Karpas-422 (cell line): ENCODE measurements around the gene FAM200B. TPM values are rescaled to one million over a fixed set of nuclear protein-coding genes. Genes with fewer than 3 reads are reported as not detected.
"Not testable (repeated sequence)": the region's sequence is repeated elsewhere in the genome, so short reads cannot be mapped to it uniquely, and the experiment has no call there.

Experiments used
- DNase-seq: peaks from one replicate; pipeline ENCODE4 v3.0.0-alpha.2; 2015
- H2AFZ ChIP-seq: fragments of 200-600 bp; sonication (generic); 2 replicates; pipeline ENCODE4 v1.6.1; 2014; ENCODE audit warnings: antibody characterized with exemption, low read length, mixed read lengths
- H3K27ac ChIP-seq: fragments of 200-600 bp; sonication (generic); 2 replicates; pipeline ENCODE4 v1.5.1; 2014; ENCODE audit warnings: mild to moderate bottlenecking, low read length, moderate library complexity
- H3K27me3 ChIP-seq: fragments of 200-600 bp; sonication (generic); 2 replicates; pipeline ENCODE4 v1.6.1; 2014; ENCODE audit warnings: low read length, mixed read lengths
- H3K36me3 ChIP-seq: fragments of 200-600 bp; sonication (generic); 2 replicates; pipeline ENCODE4 v1.6.1; 2014; ENCODE audit warnings: low read length, mixed read lengths; ENCODE audit not compliant: insufficient read depth
- H3K4me1 ChIP-seq: fragments of 200-600 bp; sonication (generic); 2 replicates; pipeline ENCODE4 v1.6.1; 2014; ENCODE audit warnings: mild to moderate bottlenecking, low read length, mixed read lengths
- H3K4me2 ChIP-seq: fragments of 200-600 bp; sonication (generic); 2 replicates; pipeline ENCODE4 v1.6.1; 2014; ENCODE audit warnings: low read length, low read depth, mild to moderate bottlenecking; ENCODE audit not compliant: poor library complexity, severe bottlenecking
- H3K4me3 ChIP-seq: fragments of 200-600 bp; sonication (generic); 2 replicates; pipeline ENCODE4 v1.5.1; 2014; ENCODE audit warnings: mild to moderate bottlenecking, antibody characterized with exemption, low read length, mixed read lengths
- H3K79me2 ChIP-seq: fragments of 200-600 bp; sonication (generic); 2 replicates; pipeline ENCODE4 v1.6.1; 2014; ENCODE audit warnings: mild to moderate bottlenecking, low read length, mixed read lengths
- H3K9ac ChIP-seq: fragments of 200-600 bp; sonication (generic); 2 replicates; pipeline ENCODE4 v1.6.0; 2014; ENCODE audit warnings: low read length
- H3K9me2 ChIP-seq: fragments of 200-600 bp; sonication (generic), shearing (Covaris generic); replicated peaks from 2 replicates; pipeline ENCODE4 v1.6.0; 2014; ENCODE audit warnings: mild to moderate bottlenecking, low read length, moderate library complexity; ENCODE audit not compliant: insufficient read depth
- H3K9me3 ChIP-seq: fragments of 300-700, 200-600 bp; sonication (generic); 2 replicates; pipeline ENCODE4 v1.6.1; 2014; ENCODE audit warnings: low read length, mixed read lengths
- H4K20me1 ChIP-seq: fragments of 200-600 bp; sonication (generic); 2 replicates; pipeline ENCODE4 v1.6.1; 2014; ENCODE audit warnings: mild to moderate bottlenecking, antibody characterized with exemption, low read length, low read depth; ENCODE audit not compliant: insufficient read depth
- total RNA-seq: library from RNA; depleted of rRNA; stranded (reverse); fragments of >200 nt; shearing (Covaris generic); gene quantifications from 2 replicates; pipeline ENCODE4 v1.2.3, GENCODE V29; 2014; ENCODE audit warnings: low replicate concordance

The FAM200B gene
- total RNA-seq, 1 experiment from 2014 or later: 18.3 TPM

DNA sequence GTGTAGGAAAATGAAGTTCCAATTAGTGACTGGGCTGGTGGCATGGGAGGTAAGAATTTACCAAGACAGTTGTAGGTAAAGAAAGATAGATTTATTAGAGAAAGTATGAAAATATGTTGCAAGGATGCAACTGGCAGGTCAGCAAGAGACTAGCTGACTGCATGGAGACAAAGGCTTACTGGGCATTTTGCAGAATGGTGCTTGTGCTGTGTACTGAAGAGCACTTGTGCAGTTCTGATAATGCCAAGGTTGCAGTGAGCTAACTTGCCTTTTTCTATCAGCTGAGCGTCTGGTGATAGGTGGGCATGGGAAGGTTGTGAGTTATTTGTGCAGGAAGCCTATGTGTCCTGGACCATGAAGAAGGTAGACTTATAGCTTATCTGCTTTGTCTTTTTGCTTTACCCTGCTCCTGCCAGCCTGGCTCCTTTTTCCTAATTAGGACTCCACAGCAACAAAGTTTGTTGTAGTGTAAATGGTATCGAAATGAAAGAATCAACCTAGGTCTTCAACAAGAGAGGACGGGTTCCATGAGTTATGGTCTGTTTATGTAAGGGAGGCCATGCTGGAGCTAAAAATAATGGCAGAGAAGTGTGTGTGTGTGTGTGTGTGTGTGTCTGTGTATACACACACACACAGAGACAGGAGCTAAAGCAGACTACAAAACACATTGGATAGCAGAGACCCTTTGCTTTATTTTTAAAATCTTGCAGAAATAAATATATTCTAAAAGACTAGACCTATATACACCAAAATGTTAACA, 36.2 kb downstream of the FAM200B start:
- no peaks in the 10 kb centered on the region for H3K79me2 ChIP-seq
- H3K9me3 ChIP-seq: no peaks in the 10 kb centered on the region
- no peaks in the 10 kb centered on the region for H4K20me1 ChIP-seq
- H3K9me2 ChIP-seq: no peaks in the 10 kb centered on the region
- H3K9ac ChIP-seq: no peak overlapping the region
- H3K4me2 ChIP-seq: no peak overlapping the region
- H2AFZ ChIP-seq: no peak overlapping the region
- H3K36me3 ChIP-seq: no peaks in the 10 kb centered on the region
- no peak overlapping the region for H3K27ac ChIP-seq
- H3K4me3 ChIP-seq: no peak overlapping the region
- H3K4me1 ChIP-seq: no peaks in the 10 kb centered on the region
- no peaks in the 10 kb centered on the region for H3K27me3 ChIP-seq
- no peak for DNase-seq

DNA sequence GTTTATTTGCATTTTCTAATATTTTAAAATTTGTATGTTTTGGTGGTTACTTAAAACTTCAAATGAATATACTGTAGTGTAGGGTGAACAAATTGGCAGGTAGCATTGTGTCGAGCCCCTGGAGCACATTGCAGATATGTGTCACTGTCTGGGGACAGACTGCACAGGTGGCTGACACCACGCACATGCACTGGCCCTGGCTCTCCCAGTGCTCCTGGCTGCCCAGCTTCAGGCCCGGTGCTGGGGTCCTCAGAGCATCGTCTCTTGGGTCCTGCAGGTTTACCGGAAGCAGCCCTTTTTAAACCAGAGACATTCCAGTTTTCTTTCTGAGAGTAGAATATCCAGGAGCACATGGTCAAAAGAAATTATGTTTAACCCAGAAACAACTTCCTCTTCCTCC, 36.8 kb downstream of the FAM200B start:
- 0 out of 2 replicates have a peak overlapping the region, but pooled peaks have one; percentile 5 for H2AFZ ChIP-seq
- H3K79me2 ChIP-seq: no peaks in the 10 kb centered on the region
- H3K9me3 ChIP-seq: no peaks in the 10 kb centered on the region
- no peak overlapping the region for H3K4me2 ChIP-seq
- H3K9me2 ChIP-seq: no peaks in the 10 kb centered on the region
- H3K36me3 ChIP-seq: no peaks in the 10 kb centered on the region
- no peaks in the 10 kb centered on the region for H4K20me1 ChIP-seq
- no peaks in the 10 kb centered on the region for H3K4me1 ChIP-seq
- no peak overlapping the region for H3K9ac ChIP-seq
- H3K27ac ChIP-seq: no peak overlapping the region
- no peaks in the 10 kb centered on the region for H3K27me3 ChIP-seq
- no peak for DNase-seq
- H3K4me3 ChIP-seq: no peak overlapping the region

DNA sequence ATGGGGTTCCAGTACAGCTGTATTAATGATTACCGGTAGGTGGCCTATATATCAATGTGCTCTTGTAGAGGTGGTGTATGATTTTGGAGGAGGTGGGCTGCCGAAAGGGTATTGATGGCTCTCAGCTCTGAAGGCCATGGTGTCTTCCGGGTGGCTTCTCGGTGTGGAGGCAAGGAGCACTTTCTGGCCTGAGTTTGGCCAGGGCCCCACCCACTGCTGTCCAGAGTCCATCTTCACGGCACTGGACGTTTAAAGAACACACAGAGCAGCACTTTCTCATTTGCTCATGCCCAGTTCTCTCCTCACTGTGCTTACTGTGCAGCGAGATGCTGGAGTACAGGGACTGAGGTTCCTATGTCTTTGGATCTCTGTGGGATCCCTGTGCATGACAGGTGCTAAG, 37.3 kb downstream of the FAM200B start:
- H3K27ac ChIP-seq: no peak overlapping the region
- no peaks in the 10 kb centered on the region for H4K20me1 ChIP-seq
- 0 out of 2 replicates have a peak overlapping the region, but pooled peaks have one; percentile 28 for H2AFZ ChIP-seq
- H3K79me2 ChIP-seq: no peaks in the 10 kb centered on the region
- H3K9ac ChIP-seq: no peak overlapping the region
- H3K4me1 ChIP-seq: no peaks in the 10 kb centered on the region
- no peak overlapping the region for H3K4me3 ChIP-seq
- no peaks in the 10 kb centered on the region for H3K36me3 ChIP-seq
- H3K9me3 ChIP-seq: no peaks in the 10 kb centered on the region
- no peaks in the 10 kb centered on the region for H3K9me2 ChIP-seq
- H3K4me2 ChIP-seq: no peak overlapping the region
- H3K27me3 ChIP-seq: no peaks in the 10 kb centered on the region
- no peak for DNase-seq

DNA sequence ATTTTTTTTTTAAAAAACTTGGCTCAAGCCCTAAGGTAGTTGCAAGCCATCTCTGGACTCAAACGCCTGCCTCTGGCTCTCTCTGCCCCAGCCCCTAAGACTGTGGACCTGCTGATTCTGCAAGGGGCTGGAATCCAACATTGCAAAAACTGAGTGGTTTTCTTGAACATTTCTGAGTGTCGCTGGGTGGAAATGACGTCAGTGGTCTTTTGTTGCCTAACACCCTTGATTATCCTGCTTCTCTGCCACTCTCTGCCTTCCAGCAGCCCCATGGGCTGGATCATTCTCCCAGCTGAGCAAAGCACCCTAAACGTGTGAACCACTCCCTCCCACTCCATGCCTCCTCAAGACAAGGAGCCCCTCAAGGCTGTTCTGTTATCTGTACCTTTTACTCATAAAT, 37.9 kb downstream of the FAM200B start:
- Histone ChIP-seq H3K36me3 (no peaks in the 10 kb centered on the region), H3K4me1 (no peaks in the 10 kb centered on the region), H2AFZ (no peak overlapping the region), H3K4me3 (no peak overlapping the region), H3K9me2 (no peaks in the 10 kb centered on the region), H4K20me1 (no peaks in the 10 kb centered on the region), H3K27me3 (no peaks in the 10 kb centered on the region), H3K27ac (no peak overlapping the region), H3K9ac (no peak overlapping the region), H3K79me2 (no peaks in the 10 kb centered on the region), H3K9me3 (no peaks in the 10 kb centered on the region), H3K4me2 (no peak overlapping the region)
- no peak for DNase-seq

DNA sequence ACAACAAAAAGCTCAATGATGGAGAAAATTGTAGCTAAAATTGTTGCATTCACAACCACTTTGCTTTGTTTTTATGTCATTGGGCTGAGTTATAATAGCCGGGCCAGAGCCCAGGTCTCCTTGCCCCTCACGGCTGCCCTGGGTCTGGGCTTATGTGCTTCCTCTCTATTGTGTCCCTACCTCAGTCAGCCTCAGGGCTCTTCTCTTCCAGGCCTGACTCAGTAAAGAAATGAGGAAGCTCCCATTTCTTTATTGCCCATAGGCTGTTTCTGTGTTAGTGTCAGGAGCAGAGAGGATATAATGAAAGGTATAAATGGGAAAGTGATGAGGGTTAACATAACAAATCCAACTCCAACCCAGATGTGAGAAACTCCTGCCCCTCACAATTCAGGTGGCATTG, 39.2 kb downstream of the FAM200B start:
- H3K27ac ChIP-seq: no peak overlapping the region
- no peak overlapping the region for H3K4me2 ChIP-seq
- H3K79me2 ChIP-seq: no peaks in the 10 kb centered on the region
- no peak for DNase-seq
- H3K9me3 ChIP-seq: no peaks in the 10 kb centered on the region
- no peak overlapping the region for H3K4me3 ChIP-seq
- no peak overlapping the region for H2AFZ ChIP-seq
- no peaks in the 10 kb centered on the region for H3K27me3 ChIP-seq
- no peaks in the 10 kb centered on the region for H4K20me1 ChIP-seq
- H3K4me1 ChIP-seq: no peaks in the 10 kb centered on the region
- H3K36me3 ChIP-seq: no peaks in the 10 kb centered on the region
- H3K9ac ChIP-seq: no peak overlapping the region
- H3K9me2 ChIP-seq: no peaks in the 10 kb centered on the region

DNA sequence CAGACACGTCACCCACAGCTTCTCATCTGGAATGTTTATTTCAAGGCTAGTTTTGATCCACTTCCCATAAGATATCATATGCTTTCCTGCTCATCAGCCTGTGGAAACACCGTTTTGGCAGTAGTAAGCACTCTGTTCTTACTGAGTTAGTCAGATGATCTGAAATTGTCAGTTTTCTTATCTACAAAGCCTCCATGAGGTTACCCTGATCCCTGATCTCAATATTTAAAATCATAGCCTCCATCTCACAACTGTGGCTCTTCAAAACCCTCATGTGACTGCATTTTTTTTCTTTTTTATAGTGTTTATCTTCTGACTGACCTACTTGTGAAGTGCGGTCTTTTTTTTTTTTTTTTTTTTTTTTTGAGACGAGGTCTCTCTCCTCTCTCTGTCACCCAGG, 44.0 kb downstream of the FAM200B start:
- no peaks in the 10 kb centered on the region for H4K20me1 ChIP-seq
- no peak overlapping the region for H2AFZ ChIP-seq
- no peaks in the 10 kb centered on the region for H3K36me3 ChIP-seq
- no peaks in the 10 kb centered on the region for H3K27me3 ChIP-seq
- no peak for DNase-seq
- no peak overlapping the region for H3K9ac ChIP-seq
- no peaks in the 10 kb centered on the region for H3K9me2 ChIP-seq
- H3K4me1 ChIP-seq: peaks cover 10% of the 10 kb centered on the region
- no peaks in the 10 kb centered on the region for H3K79me2 ChIP-seq
- no peak overlapping the region for H3K4me3 ChIP-seq
- H3K4me2 ChIP-seq: no peak overlapping the region
- H3K27ac ChIP-seq: no peak overlapping the region
- no peaks in the 10 kb centered on the region for H3K9me3 ChIP-seq

DNA sequence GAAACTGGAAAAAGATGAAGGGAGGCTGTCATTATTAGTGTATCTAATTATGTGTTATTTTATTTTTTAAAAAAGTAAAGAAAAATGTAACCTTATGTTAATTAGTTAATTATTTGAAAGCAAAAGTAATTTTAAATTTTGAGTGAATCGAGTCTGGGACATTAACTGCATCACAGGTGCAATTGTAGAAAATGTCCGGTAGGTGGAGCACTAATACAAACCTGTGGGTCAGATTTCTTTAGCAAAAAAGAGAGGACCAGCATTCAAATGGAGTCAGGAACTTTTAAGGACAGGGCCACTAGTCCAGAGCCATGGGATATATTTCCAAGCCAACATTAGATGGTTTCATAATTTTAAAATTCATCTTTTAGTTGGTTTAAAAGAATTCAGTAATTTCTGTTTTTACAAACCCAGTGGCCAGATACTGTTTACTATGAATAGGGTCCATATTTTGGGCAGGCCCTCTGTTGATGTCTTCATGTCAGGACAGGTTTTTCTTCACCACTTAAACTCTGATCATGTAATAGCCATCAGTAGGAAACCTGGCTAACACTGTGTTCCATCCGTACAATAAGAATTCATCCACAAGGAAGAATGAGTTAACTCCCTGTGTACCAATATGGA, 48.4 kb downstream of the FAM200B start:
- no peaks in the 10 kb centered on the region for H4K20me1 ChIP-seq
- no peaks in the 10 kb centered on the region for H3K9me3 ChIP-seq
- peak; percentile 80 for DNase-seq
- no peaks in the 10 kb centered on the region for H3K36me3 ChIP-seq
- no peak overlapping the region for H3K4me3 ChIP-seq
- no peaks in the 10 kb centered on the region for H3K27me3 ChIP-seq
- peaks cover 15% of the 10 kb centered on the region for H3K4me1 ChIP-seq
- no peak overlapping the region for H3K27ac ChIP-seq
- no peaks in the 10 kb centered on the region for H3K9me2 ChIP-seq
- H3K4me2 ChIP-seq: no peak overlapping the region
- H2AFZ ChIP-seq: no peak overlapping the region
- H3K79me2 ChIP-seq: no peaks in the 10 kb centered on the region
- no peak overlapping the region for H3K9ac ChIP-seq

DNA sequence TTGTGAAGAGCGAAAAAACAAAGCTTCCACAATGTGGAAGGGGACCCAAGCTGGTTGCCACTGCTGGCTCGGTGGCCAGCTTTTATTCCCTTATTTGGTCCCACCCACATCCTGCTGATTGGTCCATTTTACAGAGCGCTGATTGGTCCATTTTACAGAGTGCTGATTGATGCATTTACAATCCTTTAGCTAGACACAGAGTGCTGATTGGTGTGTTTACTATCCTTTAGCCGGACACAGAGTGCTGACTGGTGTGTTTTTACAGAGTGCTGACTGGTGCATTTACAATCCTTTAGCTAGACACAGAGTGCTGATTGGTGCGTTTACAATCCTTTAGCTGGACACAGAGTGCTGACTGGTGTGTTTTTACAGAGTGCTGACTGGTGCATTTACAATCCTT, 51.4 kb downstream of the FAM200B start:
- H3K4me2 ChIP-seq, H3K27ac ChIP-seq, H3K9ac ChIP-seq, H3K9me2 ChIP-seq, DNase-seq, H3K4me3 ChIP-seq, H3K36me3 ChIP-seq, H3K27me3 ChIP-seq, H3K9me3 ChIP-seq, H3K79me2 ChIP-seq, H4K20me1 ChIP-seq, H2AFZ ChIP-seq: not testable (repeated sequence)
- peaks cover 15% of the 10 kb centered on the region for H3K4me1 ChIP-seq
